ENCODE measurements around the gene TOMM40.

- no peak for TF ChIP-seq CTBP1 (IDR thresholded peaks at IDR 0.05; ENCODE audit: borderline replicate concordance)
- no peak for TF ChIP-seq RBM14 (IDR thresholded peaks at IDR 0.05; ENCODE audit: borderline replicate concordance, insufficient read depth, low read depth, low read length)
- no peak for TF ChIP-seq NRF1 (conservative IDR thresholded peaks at IDR 0.05 in 1 of 2, IDR thresholded peaks at IDR 0.05 in 1 of 2)
- TF ChIP-seq, protein P1, sequence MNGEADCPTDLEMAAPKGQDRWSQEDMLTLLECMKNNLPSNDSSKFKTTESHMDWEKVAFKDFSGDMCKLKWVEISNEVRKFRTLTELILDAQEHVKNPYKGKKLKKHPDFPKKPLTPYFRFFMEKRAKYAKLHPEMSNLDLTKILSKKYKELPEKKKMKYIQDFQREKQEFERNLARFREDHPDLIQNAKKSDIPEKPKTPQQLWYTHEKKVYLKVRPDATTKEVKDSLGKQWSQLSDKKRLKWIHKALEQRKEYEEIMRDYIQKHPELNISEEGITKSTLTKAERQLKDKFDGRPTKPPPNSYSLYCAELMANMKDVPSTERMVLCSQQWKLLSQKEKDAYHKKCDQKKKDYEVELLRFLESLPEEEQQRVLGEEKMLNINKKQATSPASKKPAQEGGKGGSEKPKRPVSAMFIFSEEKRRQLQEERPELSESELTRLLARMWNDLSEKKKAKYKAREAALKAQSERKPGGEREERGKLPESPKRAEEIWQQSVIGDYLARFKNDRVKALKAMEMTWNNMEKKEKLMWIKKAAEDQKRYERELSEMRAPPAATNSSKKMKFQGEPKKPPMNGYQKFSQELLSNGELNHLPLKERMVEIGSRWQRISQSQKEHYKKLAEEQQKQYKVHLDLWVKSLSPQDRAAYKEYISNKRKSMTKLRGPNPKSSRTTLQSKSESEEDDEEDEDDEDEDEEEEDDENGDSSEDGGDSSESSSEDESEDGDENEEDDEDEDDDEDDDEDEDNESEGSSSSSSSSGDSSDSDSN (IDR thresholded peaks at IDR 0.05; ENCODE audit: borderline replicate concordance in 1 of 2, low read depth in 2 of 2, low read length in 2 of 2), result no peak
- no peak for TF ChIP-seq MAFK (IDR thresholded peaks at IDR 0.05; ENCODE audit: low read length)
- TF ChIP-seq JUND (IDR thresholded peaks at IDR 0.05; ENCODE audit: borderline replicate concordance, low read depth, low read length), result no peak
- no peak for TF ChIP-seq JUND (tag; IDR thresholded peaks at IDR 0.05; ENCODE audit: borderline replicate concordance, low read depth, low read length)
- no peak for TF ChIP-seq CTCF (IDR thresholded peaks at IDR 0.05 in 2 of 3, conservative IDR thresholded peaks at IDR 0.05 in 1 of 3; ENCODE audit: insufficient read depth in 2 of 3, low read depth in 1 of 3, low read length in 3 of 3)
- no peak for TF ChIP-seq TAF1 (IDR thresholded peaks at IDR 0.05; ENCODE audit: control insufficient read depth, extremely low read depth, insufficient read depth, low read length, severe bottlenecking)
- TF ChIP-seq ZBTB1 (CRISPR knock-in tag; IDR thresholded peaks at IDR 0.05; ENCODE audit: borderline replicate concordance, low read depth), result no peak
- TF ChIP-seq CREM (IDR thresholded peaks at IDR 0.05; ENCODE audit: low read depth), result no peak
- TF ChIP-seq, protein P2, sequence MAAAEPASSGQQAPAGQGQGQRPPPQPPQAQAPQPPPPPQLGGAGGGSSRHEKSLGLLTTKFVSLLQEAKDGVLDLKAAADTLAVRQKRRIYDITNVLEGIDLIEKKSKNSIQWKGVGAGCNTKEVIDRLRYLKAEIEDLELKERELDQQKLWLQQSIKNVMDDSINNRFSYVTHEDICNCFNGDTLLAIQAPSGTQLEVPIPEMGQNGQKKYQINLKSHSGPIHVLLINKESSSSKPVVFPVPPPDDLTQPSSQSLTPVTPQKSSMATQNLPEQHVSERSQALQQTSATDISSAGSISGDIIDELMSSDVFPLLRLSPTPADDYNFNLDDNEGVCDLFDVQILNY (CRISPR knock-in tag; IDR thresholded peaks at IDR 0.05), result no peak
- no peak for TF ChIP-seq PRDM10 (IDR thresholded peaks at IDR 0.05; ENCODE audit: partially characterized antibody)
- TF ChIP-seq ZNF133 (CRISPR knock-in tag; IDR thresholded peaks at IDR 0.05), result no peak
- TF ChIP-seq GATAD2A (IDR thresholded peaks at IDR 0.05), result no peak
Measured at GRCh38 chr19:44894052-44894400, 3.0 kb downstream of the TOMM40 start.

All from K562 (cell line).